ENCODE measurements around the gene GPRIN3. TPM values are rescaled to one million over a fixed set of nuclear protein-coding genes. Genes with fewer than 3 reads are reported as not detected.

GPRIN3 gene
- total RNA-seq, 1 donor from 2014 or later = 0.84 TPM

GRCh38 chr4:89334311-89334710 is 26.7 kb upstream of the GPRIN3 start:
- DNase-seq (ENCODE audit: low read depth) = no peak
- Histone ChIP-seq H3K27me3 (ENCODE audit: control insufficient read depth, insufficient read depth, low read length) (no peaks in the 10 kb centered on the region), H3K4me3 (ENCODE audit: low read depth, low read length) (no peak overlapping the region), H3K36me3 (ENCODE audit: control insufficient read depth, insufficient read depth, low read length) (no peaks in the 10 kb centered on the region)
- no peak for TF ChIP-seq CTCF (IDR thresholded peaks at IDR 0.05; ENCODE audit: insufficient read depth, low read length, poor library complexity, severe bottlenecking)

- DNase-seq (ENCODE audit: low read depth) = no peak
- Histone ChIP-seq H3K36me3 (ENCODE audit: control insufficient read depth, insufficient read depth, low read length) (no peaks in the 10 kb centered on the region), H3K4me3 (ENCODE audit: low read depth, low read length) (no peak overlapping the region), H3K27me3 (ENCODE audit: control insufficient read depth, insufficient read depth, low read length) (no peaks in the 10 kb centered on the region)
- no peak for TF ChIP-seq CTCF (IDR thresholded peaks at IDR 0.05; ENCODE audit: insufficient read depth, low read length, poor library complexity, severe bottlenecking)
These were observed 24.3 kb upstream of the GPRIN3 start for GRCh38 chr4:89331686-89332544.

GRCh38 chr4:89331197-89331596 is 23.6 kb upstream of the GPRIN3 start:
- Histone ChIP-seq H3K27me3 (ENCODE audit: control insufficient read depth, insufficient read depth, low read length) (no peaks in the 10 kb centered on the region), H3K4me3 (ENCODE audit: low read depth, low read length) (no peak overlapping the region), H3K36me3 (ENCODE audit: control insufficient read depth, insufficient read depth, low read length) (no peaks in the 10 kb centered on the region)
- no peak for TF ChIP-seq CTCF (IDR thresholded peaks at IDR 0.05; ENCODE audit: insufficient read depth, low read length, poor library complexity, severe bottlenecking)
- no peak for DNase-seq (ENCODE audit: low read depth)

- no peak for TF ChIP-seq CTCF (IDR thresholded peaks at IDR 0.05; ENCODE audit: insufficient read depth, low read length, poor library complexity, severe bottlenecking)
- no peaks in the 10 kb centered on the region for H3K36me3 ChIP-seq (ENCODE audit: control insufficient read depth, insufficient read depth, low read length)
- no peak for DNase-seq (ENCODE audit: low read depth)
- H3K4me3 ChIP-seq (ENCODE audit: low read depth, low read length) = no peak overlapping the region
- H3K27me3 ChIP-seq (ENCODE audit: control insufficient read depth, insufficient read depth, low read length) = no peaks in the 10 kb centered on the region
These were observed 21.7 kb upstream of the GPRIN3 start for GRCh38 chr4:89329280-89329679.

GRCh38 chr4:89324671-89325070 is 17.1 kb upstream of the GPRIN3 start:
- peak; percentile 52 for DNase-seq (ENCODE audit: low read depth)
- H3K36me3 ChIP-seq (ENCODE audit: control insufficient read depth, insufficient read depth, low read length) = no peaks in the 10 kb centered on the region
- no peaks in the 10 kb centered on the region for H3K27me3 ChIP-seq (ENCODE audit: control insufficient read depth, insufficient read depth, low read length)
- no peak for TF ChIP-seq CTCF (IDR thresholded peaks at IDR 0.05; ENCODE audit: insufficient read depth, low read length, poor library complexity, severe bottlenecking)
- H3K4me3 ChIP-seq (ENCODE audit: low read depth, low read length) = no peak overlapping the region

- H3K27me3 ChIP-seq (ENCODE audit: control insufficient read depth, insufficient read depth, low read length) = no peaks in the 10 kb centered on the region
- H3K36me3 ChIP-seq (ENCODE audit: control insufficient read depth, insufficient read depth, low read length) = no peaks in the 10 kb centered on the region
- DNase-seq (ENCODE audit: low read depth) = no peak
- no peak overlapping the region for H3K4me3 ChIP-seq (ENCODE audit: low read depth, low read length)
- TF ChIP-seq CTCF (IDR thresholded peaks at IDR 0.05; ENCODE audit: insufficient read depth, low read length, poor library complexity, severe bottlenecking) = no peak
These were observed 15.1 kb upstream of the GPRIN3 start for GRCh38 chr4:89322671-89323070.

All from kidney epithelial cell (primary cell).